Non-pigmented ciliary epithelial cell (primary cell): ENCODE data around the gene PLEKHM1.
"Not testable (repeated sequence)": the region's sequence is repeated elsewhere in the genome, so short reads cannot be mapped to it uniquely, and the experiment has no call there.

ENCODE experiments used
- DNase-seq: peaks from one replicate; pipeline ENCODE4 v3.0.0-alpha.2; 2010; ENCODE audit warnings: low read depth

The PLEKHM1 gene

DNA sequence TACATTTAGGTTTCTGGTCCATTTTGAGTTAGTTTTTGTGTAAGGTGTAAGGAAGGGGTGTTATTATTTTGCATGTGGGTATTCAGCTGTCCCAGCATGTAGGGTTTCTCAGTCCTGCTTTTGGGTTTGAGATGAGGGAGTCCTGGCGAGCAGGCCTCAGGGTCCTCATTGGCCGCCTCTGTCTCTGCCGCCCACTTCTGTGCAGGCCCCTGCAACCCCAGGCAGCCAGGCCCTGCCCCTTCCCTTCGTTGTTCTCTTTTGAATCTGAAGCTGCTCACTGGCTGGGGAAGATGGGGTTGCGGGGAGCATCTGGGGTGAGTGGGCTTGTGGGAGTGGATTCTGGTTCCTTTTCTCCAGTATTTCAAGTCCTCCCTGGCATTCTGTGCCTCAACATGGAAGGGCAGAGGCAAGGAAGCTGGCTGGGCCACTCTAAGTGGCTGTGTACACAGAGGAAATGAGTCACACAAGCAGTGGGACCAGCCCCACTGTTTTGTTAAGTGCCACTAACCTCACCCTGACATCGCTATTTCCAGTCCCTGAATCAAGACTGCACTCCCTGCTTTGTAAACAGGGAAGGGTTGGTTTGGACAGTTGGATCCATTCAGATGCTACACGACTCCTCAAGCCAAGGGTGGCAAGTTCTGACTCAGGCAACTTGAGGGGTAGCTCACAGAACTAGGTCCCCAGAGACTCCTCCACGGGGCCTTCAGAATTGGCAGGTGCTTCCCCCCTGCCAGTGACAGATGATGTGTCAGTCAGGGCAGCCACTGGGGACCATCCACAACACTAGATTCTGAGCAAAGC is 28.8 kb downstream of the PLEKHM1 start:
- DNase-seq: not testable (repeated sequence)

- not testable (repeated sequence) for DNase-seq
These were observed 30.1 kb downstream of the PLEKHM1 start for GRCh38 chr17:45460422-45460821.

DNA sequence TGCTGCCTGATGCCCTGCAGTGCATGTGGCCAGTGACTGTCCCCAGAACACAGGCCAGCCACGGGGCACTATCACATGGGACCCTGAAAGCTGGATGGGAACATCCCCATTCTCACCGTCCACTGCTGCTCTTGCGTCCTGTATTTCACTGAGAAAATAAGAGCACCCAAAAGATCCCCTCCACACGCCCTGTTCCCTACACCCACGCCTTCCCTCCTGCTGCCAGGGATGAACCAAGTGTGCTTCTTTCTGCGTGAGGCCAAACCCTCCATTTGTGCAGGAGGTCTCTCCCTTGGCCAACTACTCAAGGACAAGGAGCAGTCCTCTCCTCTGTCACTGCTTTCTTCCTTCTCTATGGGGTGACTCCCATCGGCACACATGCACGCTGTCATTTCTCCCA is 36.2 kb downstream of the PLEKHM1 start:
- not testable (repeated sequence) for DNase-seq

- DNase-seq: not testable (repeated sequence)
These were observed 36.8 kb downstream of the PLEKHM1 start for GRCh38 chr17:45453731-45454130.

GRCh38 chr17:45453225-45453534 is 37.3 kb downstream of the PLEKHM1 start:
- not testable (repeated sequence) for DNase-seq

DNA sequence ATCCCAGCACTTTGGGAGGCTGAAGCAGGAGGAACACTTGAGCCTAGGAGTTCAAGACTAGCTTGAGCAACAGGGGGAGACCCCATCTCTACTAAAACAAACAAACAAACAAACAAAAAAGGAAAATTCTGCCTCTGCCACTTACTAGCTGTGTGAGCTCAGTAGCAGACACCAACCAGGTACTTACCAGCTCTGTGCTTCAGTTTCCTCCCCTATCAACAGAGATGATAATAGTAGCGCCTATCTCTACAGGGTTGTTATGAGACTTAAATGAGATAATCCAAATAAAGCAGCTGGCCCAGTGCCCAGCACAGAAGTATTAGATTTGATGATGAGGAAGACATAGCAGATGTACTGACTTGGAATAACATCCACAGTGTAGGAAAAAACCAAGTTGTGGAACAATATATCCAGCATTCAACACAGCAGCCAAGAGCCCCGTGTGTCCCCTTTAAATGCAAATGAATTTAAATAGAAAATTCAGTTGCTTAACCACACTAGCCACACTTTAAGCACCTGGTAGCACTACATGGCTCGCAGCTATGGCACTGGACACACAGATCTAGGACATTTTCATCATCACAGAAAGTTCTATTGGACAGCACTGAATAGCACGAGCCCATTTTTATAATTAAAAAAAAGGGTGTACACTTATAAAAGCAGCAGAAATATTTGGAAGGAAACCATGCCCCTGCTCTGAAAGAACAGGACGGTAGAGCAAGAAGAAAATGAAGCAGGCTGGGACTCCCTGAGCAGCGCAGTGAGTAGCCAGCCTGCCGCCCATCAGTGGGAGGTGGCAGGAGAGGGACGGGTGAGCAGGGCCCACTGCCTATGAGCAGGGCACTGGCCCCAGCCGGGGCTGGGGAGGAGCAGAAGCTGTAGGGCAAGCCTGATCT is 37.9 kb downstream of the PLEKHM1 start:
- not testable (repeated sequence) for DNase-seq

- DNase-seq: not testable (repeated sequence)
These were observed 38.9 kb downstream of the PLEKHM1 start for GRCh38 chr17:45451660-45452059.

DNA sequence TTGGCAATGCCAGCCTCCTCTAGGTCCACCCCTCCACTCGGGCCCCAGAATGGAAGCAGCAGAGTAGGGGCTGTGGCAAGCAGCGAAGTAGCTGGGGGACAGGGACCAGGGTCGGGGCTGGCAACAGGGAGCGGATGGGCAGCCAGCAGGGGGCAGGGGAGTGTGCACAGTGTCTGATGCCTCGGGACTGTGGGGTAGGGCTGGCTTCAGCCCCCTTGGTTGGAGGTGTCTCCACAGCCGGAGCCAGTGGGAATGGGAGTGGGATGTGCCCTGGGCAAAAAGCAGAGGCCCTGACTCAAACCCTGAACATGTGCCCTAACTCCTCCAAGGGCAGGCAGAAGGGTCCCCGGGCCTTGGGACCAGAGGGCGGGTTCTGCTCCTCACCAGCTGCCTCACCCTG is 39.4 kb downstream of the PLEKHM1 start:
- DNase-seq: no peak

- DNase-seq: not testable (repeated sequence)
These were observed 40.7 kb downstream of the PLEKHM1 start for GRCh38 chr17:45449708-45450329.

DNA sequence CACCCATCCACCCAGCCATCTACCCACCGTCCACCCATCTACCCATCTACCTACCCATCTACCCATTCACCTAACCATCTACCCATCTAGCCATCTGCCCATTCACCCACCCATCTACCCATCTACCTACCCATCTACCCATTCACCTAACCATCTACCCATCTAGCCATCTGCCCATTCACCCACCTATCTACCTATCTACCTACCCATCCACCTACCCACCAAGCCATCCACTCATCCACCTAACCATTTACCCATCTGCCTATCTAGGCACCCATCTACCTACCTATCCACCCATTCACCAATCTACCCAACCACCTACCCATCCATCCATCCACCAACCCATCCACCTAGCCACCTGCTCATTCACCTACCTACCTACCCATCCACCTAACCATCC is 41.3 kb downstream of the PLEKHM1 start:
- not testable (repeated sequence) for DNase-seq

DNA sequence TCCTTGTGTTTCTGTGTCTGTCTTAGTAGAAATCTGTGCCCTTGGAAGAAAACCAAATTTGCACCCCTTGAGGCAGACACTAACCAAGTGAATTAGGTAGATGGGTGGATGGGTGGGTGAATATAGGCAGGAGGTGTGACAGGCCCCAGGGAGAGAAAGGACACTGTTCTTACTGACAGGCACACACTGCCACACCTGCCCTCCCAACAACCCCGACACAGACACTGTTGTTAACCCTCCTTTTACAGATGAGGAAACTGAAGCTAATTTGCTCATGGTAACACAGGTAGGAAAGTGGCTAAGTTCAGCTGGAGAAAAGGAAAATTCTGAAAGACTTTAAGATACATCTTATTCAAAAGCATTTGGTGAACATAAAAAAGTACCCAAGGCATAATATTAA is 42.0 kb downstream of the PLEKHM1 start:
- DNase-seq: not testable (repeated sequence)

- not testable (repeated sequence) for DNase-seq
These were observed 42.5 kb downstream of the PLEKHM1 start for GRCh38 chr17:45448066-45448465.

DNA sequence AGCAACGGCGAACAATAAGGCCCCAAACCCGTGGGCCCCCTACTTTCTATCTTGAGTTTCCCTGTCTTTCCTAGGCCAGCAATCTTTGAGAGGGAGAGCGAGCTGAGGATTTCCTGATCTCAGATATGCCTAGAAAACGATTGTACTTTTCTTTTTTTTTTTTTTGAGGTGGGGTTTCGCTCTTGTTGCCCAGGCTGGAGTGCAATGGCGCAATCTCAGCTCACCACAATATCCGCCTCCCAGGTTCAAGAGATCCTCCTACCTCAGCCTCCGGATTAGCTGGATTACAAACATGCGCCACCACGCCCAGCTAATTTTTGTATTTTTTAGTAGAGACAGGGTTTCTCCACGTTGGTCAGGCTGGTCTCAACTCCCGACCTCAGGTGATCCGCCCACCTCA is 42.9 kb downstream of the PLEKHM1 start:
- DNase-seq: not testable (repeated sequence)

- DNase-seq: not testable (repeated sequence)
These were observed 43.5 kb downstream of the PLEKHM1 start for GRCh38 chr17:45446872-45447625.

DNA sequence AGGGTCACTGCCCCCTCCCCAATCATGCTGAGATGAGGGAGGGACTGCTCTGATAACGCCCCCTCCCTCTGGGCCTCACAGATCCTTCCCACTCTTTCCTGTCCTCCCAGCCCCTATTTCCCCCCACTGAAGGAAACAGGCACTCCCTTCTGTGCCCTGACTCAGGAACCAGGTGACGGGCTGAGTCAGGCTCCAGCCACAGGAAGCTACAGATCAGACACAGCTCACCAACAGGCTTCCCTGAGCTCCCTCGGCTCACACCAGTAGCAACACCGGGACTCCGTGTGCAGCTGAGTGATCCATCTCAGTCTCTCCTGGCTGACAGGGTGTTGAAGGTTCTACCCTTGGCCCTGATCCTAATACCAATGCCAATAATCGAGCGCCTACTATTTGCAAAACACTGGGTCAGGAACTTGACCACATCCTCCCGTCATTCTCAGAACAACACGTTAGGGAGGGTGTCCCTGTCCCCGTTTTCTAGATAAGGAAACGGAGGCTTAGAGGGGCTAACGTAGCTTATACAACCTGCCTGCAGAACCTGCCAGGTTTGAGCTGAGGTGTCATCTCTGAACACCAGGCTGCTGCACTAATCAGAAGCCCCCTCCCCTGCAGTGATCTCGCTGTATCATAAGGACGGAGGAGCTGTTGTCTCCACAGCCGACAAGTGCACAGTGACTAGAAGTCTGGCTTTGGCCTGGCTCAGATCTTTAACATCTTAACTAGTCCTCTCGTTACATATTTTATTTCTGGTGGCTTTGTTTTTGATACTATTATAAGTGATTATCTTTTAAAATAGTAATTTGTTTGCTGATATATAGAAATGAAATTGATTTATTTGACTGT is 44.4 kb downstream of the PLEKHM1 start:
- DNase-seq: peak; percentile 51

DNA sequence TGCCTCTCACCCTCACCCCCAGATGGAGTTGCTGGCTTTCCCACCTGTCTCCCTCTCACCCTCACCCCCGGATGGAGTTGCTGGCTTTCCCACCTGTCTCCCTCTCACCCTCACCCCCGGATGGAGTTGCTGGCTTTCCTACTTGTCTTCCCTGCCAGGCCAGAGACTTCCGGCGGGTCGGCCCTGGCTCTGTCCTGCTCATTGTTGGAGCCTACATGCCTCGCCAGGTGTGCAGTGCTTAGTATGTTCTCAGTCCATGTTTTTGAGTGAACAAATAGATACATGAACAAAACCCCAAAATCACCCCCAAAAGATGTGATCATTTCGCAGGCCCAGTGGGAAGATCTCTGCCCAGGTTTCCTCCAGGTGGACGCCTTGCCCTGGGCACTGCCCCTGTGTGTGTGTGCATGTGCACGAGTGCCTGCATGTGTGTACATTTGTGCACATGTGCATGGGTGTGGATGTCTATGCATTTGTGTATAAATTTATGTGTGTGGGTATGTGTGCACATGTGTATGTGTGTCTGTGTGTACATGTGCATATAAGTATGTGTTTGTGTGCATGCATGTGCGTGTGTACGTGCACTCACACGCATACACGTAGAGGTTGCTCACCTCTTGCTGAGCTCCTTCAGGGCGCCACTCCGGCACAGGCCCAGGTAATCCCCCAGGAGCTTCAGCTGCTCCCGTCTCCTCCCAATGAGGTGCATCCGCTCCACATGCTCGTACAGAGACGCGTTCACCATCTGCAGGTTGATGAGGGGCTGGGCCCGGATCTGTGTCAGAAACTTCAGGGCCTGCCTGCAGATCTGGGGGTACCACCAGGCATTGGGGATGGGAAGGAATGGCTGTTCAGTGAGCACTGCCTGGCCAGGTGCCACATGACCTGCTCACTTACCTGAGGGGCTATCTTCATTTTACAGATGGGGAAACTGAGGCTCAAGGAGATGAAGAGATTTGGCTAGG is 45.4 kb downstream of the PLEKHM1 start:
- DNase-seq: not testable (repeated sequence)

DNA sequence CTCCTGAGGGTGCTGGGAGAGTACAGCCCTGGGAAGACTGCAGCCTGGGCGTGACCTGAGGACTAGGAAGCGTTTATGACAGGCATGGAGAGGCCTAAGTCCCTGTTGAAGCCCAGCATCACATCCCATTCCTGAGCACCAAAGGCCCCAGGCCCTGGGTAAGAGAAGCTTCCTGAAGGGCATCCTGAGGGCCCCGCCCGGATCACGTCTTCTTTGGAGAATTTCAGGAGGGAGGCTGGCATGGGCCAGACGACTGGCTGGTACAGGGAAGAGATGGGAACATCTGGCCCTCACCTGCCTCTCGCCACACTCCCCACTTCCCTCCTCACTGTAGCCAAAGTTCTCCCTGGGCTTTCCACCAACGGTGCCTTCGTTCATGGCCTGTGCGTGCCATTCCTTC is 46.2 kb downstream of the PLEKHM1 start:
- DNase-seq: not testable (repeated sequence)

- DNase-seq: not testable (repeated sequence)
These were observed 46.9 kb downstream of the PLEKHM1 start for GRCh38 chr17:45443371-45444260.
